HG03571 (cell line): ENCODE data around the gene ACP1.

Experiments
- ATAC-seq: cut with Tn5 transposase; IDR thresholded peaks from one replicate; pipeline ENCODE4 v1.9.1; 2021; ENCODE audit not compliant: unreplicated experiment

Gene ACP1

GRCh38 chr2:279956-280649 lies 15.4 kb downstream of the ACP1 start:
- ATAC-seq = no peak

GRCh38 chr2:280650-281110 lies 15.9 kb downstream of the ACP1 start:
- ATAC-seq = no peak

GRCh38 chr2:281381-281780 lies 16.6 kb downstream of the ACP1 start:
- no peak for ATAC-seq

- ATAC-seq = no peak
These were observed 17.9 kb downstream of the ACP1 start for GRCh38 chr2:282371-283263.

GRCh38 chr2:283996-284794 lies 19.4 kb downstream of the ACP1 start:
- ATAC-seq = no peak

DNA sequence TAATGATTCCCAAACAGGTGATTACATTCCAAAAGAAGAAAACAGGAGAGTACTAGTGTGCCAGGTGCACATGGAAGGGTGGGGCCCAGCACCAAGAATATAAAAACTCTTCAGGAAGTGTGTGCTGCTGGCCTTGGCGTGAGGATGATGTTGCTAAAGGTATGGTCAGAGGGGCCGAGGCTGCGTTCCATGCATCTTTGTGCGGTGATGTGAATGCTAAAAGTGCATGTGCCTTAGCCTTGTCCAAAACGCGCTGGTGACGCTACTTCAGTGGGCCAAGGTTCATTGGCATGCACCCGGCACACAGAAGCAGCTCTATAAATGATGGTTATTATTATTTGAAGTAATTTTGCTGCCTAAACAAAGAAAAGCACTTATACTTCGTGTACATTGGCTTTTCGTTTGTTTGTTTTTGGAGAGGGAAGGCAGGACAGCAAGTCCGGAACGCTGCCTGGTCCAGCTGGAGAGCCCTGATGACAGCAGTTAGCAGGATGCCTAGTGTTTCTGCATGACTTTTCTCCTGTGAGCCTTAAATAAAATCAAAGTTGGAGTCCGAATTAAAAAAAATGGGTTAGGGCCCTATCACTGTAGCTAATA lies 20.2 kb downstream of the ACP1 start:
- ATAC-seq = no peak

DNA sequence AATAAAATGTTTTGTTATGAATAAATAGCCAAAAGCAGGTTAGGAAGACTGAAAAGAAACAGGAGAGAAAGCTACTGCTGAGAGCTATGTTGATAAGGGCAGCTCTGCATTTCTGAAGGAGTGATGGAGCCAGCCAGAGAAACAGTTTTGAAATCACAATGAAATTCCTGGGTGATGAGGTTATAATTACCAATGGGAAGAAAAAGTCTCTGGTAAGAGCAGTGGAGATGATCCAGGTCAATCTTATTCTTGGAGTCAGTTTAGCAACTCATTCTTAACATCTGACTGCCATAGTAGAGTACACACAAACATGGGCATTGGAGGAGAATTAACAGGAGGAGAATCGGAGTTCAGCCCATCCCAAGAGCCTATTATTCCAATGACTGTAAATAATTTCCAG lies 20.8 kb downstream of the ACP1 start:
- ATAC-seq = no peak

- no peak for ATAC-seq
These were observed 21.3 kb downstream of the ACP1 start for GRCh38 chr2:286035-286434.

- ATAC-seq = no peak
These were observed 22.1 kb downstream of the ACP1 start for GRCh38 chr2:286774-287392.

- no peak for ATAC-seq
These were observed 22.7 kb downstream of the ACP1 start for GRCh38 chr2:287471-287885.

DNA sequence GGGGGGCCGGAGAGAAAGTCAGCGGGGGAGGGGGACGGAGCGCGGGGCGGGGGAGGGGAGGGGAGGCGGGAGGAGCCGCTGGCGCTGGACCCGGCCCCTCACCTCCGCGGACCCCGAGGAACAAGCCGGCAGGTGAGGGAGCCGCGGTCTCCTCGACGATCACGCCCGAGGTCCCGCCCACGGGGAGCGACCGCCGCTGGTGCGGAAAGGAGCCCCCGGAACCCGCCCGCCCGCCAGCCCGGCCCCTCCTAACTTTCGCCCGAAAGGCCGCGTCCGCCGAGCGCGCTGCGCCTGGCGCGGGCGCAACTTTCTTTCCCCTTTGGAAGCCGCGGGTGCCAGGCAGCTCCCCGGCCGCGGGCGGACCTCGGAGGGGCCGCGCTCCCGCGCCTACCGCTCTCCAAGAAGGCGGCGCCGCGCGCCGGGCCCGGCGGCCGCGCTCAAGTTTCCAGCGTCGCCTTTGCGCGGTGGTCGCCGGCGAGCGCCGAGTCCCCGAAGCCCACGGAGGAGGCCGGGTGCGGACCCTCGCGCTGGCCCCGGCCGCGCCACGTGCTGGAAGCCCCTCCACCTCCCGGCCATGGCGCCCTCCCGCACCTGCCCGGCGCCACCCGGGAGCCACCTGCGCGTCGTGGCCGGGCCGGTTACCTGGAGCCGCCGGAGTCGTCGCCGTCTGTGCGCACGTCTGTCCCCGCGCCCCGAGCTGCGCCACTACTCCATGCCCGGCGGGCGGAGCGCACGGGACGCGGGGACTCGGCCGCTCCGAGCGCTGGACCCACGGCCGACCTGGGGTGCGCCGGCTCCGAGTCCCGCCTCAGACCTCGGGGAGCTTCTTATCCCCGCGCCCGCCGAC lies 23.4 kb downstream of the ACP1 start, which contains the start of gene ALKAL2:
TSS of gene ALKAL2 (minus strand) at position 181 of the 847 bp plus-strand sequence. CDS start 256 bp downstream, outside the sequence.
- no peak for ATAC-seq

DNA sequence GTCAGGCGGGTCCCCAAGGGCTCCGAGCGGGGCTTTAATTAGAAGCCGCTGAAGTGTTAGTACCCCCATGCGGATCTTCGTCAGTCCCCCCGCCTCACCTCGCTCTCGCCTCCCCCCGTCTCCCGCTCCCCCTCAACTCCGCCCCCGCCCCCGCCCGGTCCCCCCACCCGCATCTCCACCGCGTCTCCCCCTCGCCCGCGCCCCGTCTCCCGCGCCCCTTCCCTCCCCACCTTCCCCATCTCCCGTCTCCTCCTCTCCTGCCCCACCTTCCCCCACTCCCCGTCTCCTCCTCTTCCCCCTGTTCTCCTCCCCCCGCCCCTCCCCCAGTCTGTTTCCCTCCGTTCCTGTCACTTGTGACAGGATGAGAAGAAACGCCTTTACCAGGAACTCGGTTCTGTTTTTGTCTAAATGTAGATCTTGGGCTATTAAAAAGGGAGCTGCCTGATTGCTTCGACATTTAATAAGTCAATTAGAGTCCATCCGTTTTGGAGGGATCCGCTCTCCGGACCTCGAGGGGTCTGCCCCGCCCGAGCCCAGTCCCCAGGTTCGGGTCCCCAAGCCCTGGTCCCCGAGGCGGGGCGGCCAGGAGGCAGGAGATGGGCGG lies 24.1 kb downstream of the ACP1 start:
- ATAC-seq = no peak

DNA sequence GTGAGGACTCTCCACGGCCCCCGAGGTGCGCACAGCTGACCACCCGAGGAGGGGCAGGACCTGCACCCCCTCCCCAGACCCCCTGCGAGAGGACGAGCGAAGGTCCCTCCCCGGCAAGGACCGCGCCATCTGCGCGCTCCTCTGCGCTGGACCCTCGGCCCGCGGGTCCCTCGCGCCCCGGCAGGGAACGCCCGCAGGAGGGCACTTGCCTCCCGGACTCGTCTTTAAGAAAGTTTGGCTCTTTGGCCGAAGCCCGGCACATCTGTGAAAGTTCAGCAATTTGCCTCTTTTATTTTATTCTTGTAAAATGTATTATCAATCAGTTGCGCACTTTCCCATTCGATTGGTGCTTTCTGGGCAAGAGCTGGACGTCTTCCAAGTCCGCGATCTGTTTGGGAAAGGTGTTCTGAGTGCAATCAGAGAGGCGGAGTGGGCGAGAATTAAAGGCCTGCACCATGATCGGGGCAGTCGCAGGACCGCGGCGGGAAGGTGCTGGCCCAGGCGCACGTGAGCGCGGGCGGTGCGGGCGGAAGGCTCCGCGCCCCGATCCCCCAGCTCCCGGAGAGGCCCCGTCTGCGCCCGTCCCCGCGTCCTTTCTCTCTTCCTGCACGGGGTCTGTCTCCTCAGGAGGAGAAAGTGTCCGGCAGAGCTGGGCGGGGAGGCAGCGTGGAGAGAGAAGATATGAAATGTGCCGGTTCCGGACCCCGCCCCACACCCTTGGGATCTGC lies 24.8 kb downstream of the ACP1 start:
- no peak for ATAC-seq

DNA sequence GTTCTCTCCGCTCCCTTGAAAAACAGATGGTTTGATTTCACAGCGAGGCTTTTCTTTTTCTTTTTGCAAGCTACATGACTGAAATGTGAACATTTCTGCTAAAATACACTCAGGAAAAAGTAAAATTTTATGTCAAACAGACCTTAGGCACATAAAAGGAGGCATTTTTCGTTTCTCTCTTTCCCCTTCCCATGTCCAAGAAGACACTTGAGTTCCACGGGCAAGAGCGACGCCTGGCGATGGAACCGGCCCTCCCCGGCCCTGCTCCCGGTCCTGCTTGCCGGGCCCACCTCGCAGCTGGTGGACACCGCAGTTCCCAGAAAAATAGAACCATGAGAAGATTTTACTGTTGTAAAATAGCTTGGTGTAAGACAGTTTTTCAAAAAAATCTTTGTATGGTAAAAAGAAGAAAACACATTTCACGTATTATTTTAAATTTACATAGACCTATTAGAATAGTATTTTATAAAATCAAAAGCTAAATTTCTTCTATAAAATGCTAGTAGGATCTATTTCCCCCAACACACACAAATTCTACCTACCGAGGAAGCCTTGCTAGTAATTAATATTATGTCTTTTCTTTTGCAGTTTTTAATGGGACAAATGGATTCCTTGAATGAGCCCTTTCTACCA lies 25.5 kb downstream of the ACP1 start:
- ATAC-seq = no peak

- no peak for ATAC-seq
These were observed 30.3 kb downstream of the ACP1 start for GRCh38 chr2:295090-295489.

GRCh38 chr2:296354-296753 lies 31.6 kb downstream of the ACP1 start:
- ATAC-seq = no peak

DNA sequence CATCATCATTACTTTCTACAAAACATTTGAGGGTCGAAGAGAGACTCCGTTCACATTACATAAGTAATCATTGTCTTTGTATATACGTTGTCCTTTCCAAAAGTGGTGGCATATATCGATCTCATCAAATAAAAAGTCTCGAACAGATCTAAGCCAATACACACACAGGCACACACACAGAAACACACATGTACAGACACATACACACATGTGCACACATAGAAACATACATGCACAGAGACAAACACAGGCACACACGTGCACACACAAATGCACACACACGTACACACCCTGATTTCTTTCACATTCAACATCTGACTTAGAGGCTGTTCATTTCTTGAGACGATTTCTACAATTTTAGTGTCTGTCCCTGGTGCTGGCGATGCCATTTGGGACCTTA lies 40.6 kb downstream of the ACP1 start:
- ATAC-seq = no peak
